ENCODE measurements around the gene JAG1.

The JAG1 gene

DNA sequence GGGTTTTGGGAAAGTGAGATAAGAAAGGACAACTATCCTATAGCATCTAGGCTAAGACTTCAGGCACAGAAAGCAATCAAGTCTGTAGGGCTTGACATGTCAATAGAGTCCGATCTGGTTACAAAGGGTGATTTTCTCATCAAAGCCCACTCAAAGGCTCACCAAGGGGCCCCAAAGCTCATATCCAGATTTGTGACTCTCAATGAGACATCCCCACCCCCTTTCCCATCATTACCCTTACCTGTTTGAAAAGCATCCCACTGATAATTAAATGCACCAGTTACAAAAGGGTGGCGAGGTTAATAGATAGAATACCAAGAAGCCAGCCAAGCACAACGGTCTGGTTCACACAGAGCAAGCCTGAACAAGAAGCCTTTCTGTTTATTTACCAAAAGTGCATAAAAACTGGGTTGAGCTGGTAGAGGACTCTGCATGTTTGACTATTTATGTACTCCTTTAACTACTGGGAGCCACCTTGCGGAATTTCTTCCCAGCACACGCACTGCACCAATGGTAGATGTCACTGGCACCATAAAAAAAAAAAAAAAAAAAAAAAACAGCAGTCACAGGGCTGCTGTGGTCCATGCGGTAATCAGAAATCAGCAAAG, 6.1 kb downstream of the JAG1 start:
- no peak for DNase-seq (ENCODE audit: low read depth)

DNA sequence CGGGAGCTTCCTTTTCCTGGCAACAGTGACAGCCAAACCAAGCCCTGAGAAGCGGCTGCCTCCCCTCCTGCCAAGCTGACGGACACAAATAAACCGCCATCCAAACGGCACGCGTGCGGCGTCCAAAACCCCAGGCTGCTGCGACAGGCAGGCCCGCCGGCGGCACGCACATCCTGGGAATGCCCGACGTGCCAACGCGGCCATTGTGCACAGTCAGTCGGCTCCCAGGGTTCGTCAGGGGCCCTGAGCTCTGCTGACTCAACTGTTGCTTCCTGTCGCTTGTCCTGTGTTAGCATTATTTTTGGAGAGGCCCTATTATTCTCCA, 6.8 kb downstream of the JAG1 start:
- no peak for DNase-seq (ENCODE audit: low read depth)

DNA sequence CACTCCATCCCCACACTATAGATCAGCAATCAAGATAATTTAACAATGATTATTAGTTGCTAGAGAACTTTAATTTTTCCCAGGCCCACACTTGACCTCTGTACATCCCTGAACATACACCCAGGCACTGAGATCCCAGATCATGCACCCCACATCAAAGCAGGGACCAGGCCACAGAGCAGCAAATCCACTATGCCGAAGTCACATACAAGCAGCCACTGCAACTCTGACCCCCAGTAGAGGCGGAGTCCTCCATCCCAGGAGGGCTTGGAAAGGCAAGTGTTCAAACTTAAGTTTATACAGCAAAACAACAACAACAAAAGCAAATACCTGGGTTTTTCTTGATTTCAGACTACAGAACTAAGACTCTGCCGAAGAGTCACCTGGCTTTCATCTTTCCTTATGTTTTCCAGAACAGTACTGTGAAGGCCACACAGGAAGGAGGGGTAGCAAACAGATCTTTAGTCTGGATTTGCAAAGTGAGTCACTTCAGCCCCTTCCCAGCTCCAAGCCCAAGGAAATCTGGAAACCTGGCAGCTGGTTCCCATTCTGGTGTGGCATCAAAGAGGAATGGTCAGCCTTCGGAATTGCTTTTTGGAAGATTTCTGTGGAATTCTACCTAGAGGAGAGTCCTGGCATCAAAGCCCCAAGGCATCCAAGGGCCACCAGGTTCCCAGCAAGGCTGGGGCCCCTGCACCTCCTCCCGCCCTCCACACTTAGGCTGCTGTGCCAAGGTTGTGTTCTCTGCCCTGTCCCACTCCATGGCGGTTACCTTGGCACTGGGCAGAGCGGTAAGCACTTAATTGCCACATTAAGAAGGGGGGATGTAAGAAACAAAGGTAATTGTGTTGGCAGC, 7.3 kb downstream of the JAG1 start:
- DNase-seq (ENCODE audit: low read depth), result no peak

DNA sequence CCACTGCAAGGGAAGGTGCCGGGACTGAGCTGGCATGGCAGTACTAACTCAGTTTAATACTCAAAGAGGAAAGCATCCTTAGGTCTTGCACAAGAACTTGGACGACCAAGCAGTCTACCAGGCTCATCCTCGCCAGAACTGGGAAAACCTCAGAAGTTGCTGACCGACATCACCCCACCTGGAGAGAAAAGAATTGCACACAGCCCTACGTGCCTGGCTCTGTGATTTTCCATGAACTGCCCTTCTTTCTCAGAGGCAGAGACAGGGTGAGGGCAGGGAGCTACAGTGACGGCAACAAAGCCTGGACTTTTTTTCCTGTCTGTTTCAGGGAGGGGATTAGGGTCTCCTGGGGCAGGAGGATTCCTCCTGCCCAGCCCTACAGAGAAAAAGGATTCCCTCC, 8.0 kb downstream of the JAG1 start:
- no peak for DNase-seq (ENCODE audit: low read depth)

DNA sequence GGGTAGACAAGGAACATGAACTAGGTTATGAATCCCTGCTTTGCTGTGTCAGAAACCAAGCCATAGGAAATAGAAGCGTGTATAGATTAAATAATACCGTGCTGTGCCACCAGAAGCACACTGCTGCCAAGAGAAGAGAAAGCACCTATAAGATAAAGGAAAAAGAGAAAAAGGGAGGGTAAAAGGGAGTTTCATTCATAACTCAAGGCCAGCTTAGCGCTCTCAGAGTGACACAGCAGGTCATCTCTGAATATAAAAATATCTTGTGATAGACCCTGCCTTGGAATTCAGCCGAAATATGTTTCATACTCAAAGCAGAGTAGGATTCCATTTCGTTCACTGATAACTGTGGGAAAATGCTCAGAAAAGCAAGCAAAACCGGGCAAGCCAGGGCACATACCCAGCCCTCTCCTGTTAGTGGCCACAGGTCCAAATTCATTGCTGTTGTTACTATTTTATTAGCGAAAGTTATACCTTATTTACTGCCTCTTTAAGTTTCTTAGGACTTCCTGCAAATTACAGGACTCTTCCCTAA, 8.7 kb downstream of the JAG1 start:
- no peak for DNase-seq (ENCODE audit: low read depth)

DNA sequence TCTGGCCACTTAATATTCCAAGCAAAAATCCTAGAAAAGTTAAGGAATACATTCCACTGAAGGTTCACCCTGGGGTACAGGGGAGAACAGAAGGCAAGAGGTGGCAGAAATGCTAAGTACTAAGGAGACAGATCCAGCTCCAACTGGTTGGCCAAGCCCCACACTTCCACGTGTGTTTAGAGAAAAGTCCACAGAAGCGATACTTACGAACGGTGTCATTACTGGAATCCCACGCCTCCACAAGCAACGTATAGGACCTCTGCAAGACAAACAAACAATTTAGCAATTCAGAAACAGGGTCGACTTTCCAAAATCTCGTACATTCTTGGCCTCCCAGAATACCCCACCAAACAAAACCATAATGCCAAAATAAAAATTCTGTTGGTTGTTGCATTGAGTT, 10.0 kb downstream of the JAG1 start:
- DNase-seq (ENCODE audit: low read depth), result no peak

DNA sequence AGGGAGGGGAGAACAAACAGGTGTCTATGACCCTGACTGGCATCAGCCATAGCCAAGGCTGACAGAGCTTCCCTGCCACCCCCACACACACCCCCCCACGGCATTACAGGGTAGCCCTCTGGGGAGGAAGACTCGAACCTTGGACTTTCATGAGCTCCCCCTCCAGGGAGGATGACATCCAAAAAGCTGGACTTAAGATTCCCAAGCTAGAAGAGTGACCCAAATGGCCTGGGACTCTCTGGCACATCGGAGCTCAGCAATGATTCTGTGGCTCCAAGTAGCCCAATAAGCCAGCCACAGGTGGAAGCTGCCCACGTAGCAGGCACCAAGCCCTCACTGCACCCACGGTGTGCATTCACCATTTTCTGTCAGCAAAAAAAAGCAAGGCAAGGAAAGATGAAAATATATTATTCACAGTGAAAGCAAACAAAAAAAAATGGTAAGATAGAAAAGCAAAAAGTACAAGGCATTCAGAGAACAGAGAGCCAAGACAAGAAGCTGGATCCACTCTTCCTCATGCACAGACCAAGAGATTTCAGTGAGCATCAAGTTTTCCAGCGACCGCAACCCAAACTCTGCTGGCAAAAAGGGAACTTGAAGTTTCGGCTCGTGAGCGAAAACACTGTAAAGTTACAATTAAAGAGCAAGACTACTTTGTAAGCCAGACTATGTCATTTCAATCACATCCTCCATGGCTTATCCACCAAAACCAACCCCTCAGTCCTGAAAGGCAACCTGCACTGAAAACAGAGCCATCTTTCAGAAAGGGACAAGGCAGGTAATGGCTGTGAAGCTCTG, 10.9 kb downstream of the JAG1 start:
- DNase-seq (ENCODE audit: low read depth), result no peak

DNA sequence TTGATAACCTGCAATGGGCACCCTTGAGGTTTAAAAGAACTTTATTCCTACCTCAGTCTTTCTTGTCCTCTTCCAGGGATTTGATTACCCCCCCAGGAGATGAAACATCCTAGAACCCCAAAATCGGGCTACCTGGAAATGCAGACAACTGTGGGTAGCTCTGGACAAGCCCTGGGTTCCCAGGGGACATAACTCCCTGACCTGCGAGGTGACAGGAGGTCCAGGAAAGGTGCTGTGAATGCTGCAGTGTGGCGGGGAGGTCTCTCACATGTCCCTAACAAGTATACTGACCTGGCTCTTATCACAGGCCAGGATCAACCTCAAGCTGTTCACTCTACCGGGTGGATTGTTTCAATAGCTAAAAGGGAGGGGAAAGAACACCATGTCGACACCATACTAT, 11.6 kb downstream of the JAG1 start:
- DNase-seq (ENCODE audit: low read depth), result no peak

DNA sequence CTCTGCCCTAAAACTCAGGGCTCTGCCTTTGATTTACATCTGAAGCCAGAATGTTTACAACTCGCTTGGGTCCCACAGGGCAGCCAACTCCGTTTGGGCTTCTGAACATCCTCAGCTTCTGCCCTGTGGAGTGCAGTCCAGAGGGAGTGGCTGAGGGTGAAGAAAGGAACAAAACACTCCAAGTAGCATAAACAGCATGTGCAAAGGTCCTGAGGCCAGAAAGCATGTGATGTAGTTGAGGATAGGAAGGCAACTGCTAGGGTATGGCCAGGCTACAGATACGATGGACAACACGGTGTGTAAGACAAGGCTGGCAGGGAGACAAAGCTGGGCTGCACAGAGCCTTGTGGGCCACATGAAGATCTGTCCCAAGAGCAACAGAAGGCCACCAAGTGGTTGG, 12.5 kb downstream of the JAG1 start:
- DNase-seq (ENCODE audit: low read depth), result no peak

DNA sequence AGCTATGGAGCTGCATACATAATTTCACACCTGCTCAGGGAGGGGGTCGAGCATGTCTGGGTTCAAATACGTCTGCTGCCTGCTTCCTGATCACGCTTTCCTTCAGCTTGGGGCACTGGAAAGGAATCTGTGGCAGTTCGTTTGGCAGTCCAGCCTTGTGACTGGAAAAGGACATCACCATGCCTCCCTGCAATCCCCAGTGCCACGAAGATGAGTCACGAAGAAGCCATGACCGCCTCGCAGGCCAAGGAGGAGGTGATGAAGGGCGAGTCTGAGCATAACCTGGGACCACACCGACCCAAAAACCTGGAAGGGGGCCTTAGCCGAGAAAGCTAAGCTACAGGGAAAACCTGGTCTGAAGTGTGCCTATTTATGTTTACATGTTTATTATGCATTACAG, 13.1 kb downstream of the JAG1 start:
- no peak for DNase-seq (ENCODE audit: low read depth)

DNA sequence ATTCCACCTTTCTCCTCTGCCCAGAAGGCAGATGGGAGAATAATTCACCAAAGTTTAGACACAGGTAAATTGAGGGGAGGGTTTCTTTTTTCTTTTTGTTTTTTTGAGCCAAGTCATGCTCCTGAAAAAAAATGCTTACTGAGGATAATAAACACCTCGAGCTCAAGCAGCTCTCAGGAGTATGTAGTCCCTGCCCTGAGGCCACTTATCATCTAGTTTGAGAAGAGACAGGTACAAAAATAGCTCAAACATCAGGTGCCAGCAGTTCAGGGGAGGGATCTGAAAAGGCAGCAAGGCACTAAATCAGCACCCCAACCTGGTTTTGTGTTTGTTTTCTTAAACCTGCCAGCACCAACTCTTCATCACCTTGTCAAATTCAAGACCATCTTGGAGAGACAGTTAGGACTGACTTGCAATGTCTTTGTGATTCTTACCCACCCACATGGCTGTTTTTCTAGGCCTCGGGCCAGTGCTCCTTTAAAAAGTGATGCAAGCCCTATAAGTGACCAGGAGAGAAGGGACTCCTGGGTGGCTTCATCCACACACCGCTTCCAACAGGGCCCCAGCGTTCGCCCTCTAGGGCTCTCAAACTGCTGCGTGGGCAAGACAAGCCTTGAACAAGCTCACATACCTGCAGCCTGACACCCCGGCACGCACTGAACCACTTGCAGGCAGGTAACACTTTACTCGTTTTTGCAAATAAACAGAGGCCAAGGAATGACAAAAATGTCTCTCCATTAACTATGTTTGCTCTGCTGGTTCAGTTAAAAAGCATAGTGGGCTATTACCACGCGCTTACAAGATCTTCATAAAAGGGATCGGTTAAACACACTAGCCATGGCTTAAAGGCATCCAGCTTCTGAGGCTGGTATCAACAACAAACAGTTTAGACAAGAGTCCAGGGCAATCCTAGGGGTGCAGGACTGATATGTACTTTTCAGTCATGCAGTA, 13.9 kb downstream of the JAG1 start:
- no peak for DNase-seq (ENCODE audit: low read depth)

DNA sequence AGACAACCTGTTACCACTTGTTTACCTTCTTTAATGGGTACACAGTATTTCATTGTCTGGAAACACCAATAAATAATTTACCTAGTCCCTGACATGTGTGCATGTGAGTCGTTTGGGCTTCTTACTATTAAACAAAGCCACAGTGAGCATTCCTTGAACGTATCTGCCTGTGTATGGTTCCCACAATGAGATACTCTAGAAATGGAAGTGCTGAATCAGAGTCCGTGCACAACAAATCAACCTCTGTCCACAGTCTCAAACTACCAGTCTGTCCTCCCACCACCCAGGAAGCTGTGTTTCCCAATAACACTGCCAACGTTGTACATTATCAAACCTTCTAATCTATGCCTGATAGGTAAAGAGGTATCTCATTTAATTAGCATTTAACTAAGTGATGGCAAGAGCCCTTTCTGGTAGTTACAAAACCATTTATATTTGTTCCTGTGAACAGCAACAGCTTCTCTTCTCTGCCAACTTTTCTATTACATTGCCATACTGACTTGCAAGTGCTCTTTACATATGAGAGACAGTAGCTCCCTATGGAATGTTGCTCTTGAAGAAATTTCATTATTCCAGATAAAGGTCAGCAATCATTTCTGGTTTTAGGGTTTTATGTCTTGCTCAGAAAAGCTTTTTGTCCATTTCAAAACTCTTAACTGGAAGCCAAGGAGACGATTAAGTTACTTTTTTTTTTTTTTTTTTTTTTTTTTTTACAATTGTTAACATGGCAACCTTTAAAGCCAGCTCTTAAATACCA, 14.7 kb downstream of the JAG1 start:
- no peak for DNase-seq (ENCODE audit: low read depth)

DNA sequence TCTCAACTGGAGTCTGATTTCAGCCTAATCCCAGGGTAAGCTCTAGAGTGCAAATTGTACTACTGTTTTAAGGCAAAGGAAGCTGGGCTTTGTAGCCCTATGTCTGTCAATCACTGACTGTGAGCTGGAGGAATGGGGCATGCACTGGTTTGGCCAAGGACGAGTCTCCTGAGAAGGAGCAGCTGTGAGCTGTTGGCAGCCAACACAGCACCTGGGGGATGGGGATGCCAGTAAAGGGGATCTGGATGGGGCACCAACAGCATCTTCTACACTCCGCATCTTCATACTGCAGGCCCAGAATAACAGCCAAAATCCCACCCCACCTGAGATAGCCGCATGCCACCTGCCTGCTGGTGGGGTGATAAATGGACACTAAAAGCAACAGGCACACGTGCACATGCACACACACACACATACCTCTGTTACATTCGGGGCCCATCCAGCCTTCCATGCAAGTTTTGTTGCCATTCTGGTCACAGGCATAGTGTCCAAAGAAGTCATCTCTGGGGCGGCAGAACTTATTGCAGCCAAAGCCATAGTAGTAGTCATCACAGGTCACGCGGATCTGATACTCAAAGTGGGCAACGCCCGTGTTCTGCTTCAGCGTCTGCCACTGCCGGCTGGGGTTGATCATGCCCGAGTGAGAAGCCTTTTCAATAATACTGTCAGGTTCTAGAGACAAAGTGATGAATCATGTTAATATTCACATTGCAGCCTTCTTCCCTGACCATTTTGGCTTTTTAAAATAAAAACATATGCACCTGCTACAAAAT, 15.6 kb downstream of the JAG1 start:
- no peak for DNase-seq (ENCODE audit: low read depth)

DNA sequence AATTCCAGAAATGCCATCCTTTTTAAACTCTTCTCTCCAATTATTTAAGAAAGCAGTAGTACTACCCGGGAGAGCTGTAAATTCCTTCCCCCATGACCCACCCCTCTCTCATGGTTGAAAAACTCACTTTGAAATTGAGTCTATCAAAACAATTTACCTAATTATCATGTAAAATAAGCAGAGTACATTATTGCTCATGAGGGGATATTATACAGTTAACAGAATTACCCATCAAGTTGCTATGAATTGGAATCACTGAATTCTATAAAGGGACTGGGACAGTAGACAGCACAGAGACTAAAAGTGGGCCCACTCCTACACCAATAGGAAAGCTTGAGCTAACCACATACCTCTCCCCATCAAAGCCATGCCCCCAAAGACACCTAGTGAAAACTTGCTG, 16.3 kb downstream of the JAG1 start:
- DNase-seq (ENCODE audit: low read depth), result no peak

DNA sequence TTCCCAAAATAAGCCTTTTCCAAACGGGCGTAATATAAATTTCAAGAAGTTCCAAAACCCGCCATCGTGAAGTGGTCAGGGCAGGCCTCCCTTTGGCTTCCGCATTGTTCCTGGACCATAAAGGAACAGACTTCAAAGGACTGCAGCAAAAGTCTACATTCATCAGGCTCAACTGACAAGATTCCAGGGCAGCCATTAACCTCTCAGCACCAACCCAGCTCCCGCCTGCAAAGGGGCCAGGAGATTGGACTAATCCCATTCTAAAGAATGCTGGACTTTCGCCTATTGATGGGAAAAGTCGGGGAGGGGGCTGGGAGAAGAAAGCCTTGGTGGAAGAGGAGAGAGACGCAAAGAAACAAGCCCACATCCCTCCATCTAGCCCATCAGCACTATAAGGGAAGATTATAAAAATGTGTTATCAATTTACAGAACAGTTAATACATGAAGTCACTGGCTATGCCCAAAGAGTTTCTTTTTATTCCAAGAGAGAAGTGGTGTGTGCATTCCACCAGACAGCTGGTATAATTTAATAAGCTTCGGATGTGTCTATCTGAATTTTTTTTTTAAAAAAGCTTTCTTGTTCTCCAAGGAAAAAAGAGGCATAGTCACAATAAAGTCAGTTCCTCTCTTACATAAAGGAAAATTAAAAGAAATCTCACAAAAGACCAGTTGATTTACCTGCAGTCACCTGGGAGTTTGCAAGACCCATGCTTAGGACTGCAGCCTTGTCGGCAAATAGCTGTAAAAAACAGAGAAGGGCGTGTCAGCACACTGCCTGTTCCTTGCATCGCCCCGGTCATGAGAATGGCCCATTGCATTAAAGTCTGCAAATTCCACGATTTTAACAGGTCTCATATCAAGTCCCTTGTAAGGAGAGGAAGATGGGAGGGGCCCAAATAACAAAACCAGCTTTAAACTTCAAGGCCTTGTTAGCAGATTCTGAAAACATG, 17.8 kb downstream of the JAG1 start:
- no peak for DNase-seq (ENCODE audit: low read depth)

DNA sequence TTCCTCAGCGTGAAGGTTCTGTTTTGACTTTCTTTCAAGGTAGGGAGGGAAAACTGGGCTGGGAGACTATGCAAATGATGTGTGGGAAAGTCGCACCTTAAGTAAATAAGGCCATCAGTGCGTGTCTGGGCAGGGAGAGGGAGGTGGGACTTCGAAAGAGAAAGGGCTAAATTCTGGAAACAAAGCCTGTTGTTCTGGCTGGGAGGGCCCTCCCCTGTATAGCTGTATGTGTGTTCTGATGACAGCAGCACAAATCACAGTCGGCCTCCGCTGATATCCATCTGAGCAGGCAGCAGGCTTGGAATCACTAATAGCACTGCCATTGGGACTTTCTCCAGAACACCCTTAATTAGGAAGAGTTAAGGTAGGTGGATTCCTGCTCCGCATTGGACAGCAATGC, 19.2 kb downstream of the JAG1 start:
- DNase-seq (ENCODE audit: low read depth), result no peak

DNA sequence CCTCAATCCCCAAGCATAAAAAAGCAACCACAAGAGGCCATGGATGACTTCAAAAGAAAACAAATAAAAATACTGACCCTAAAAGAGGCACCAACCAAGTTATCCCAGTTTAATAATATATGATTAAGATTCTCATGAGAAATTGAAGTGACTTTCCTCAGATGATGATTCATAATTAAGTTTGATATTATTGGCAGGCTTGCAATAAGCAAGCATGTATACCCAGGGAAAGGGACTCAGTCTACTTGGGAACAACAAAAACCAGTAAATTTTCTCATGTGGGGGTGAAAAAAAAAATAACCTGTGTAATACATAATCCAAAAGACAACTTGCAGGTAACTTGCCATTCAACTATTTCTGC, 19.6 kb downstream of the JAG1 start:
- no peak for DNase-seq (ENCODE audit: low read depth)

DNA sequence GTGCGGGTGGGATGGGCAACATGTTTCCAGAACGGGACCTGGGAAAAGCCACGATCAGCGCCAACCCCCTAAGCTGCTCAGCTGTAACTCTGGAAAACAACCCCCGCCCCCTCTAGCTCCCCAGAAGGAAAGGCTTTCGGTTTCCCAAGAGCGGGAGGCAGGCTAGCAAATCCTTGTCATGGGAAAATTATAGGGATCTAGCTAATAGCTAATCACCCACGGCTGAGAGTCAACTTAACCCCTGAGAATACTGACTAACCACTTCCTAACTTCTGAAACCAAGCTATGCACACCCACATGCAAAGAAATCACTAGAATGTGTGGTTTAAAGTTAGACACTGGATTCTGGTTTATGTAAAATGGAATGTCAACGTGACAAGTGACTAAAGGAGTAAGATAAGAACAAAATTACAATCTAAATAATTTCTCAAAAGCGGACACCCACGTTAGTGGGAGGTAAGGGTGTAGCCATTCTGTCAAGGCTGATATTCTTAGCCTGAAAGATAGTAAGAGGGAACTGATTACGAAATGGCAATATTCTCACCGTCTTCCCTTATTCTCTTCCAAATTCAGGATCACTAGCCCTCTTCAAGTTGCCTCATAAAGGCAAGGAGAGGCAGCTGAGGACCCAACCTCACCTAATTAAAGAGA, 20.1 kb downstream of the JAG1 start:
- DNase-seq (ENCODE audit: low read depth), result no peak

Data from activated T-helper 1 cell treated with Interleukin-2 at 50 U/mL for 16 hours (primary cell).